ENCODE results near the gene MMUT.

Gene MMUT

GRCh38 chr6:49504666-49505065 lies 41.6 kb upstream of the MMUT start:
- TF ChIP-seq TCF12 (IDR thresholded peaks at IDR 0.05; ENCODE audit: low read depth) (no peak), NFIC (IDR thresholded peaks at IDR 0.05) (no peak), ZBTB7A (IDR thresholded peaks at IDR 0.05; ENCODE audit: low read depth) (no peak), YY1 (IDR thresholded peaks at IDR 0.05; ENCODE audit: low read depth) (no peak), EP300 (IDR thresholded peaks at IDR 0.05; ENCODE audit: borderline replicate concordance) (no peak), RAD21 (IDR thresholded peaks at IDR 0.05; ENCODE audit: low read depth) (no peak), TEAD4 (IDR thresholded peaks at IDR 0.05) (no peak), TAF1 (IDR thresholded peaks at IDR 0.05; ENCODE audit: low read depth) (no peak), REST (IDR thresholded peaks at IDR 0.05; ENCODE audit: low read depth) (no peak), CEBPB (IDR thresholded peaks at IDR 0.05) (no peak), EGR1 (IDR thresholded peaks at IDR 0.05) (no peak), CREB1 (IDR thresholded peaks at IDR 0.05; ENCODE audit: low read depth) (no peak), FOXM1 (IDR thresholded peaks at IDR 0.05; ENCODE audit: borderline replicate concordance, low read depth) (no peak)
- TF ChIP-seq, protein P1, sequence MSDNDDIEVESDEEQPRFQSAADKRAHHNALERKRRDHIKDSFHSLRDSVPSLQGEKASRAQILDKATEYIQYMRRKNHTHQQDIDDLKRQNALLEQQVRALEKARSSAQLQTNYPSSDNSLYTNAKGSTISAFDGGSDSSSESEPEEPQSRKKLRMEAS (IDR thresholded peaks at IDR 0.05): no peak
- TF ChIP-seq, protein P2, sequence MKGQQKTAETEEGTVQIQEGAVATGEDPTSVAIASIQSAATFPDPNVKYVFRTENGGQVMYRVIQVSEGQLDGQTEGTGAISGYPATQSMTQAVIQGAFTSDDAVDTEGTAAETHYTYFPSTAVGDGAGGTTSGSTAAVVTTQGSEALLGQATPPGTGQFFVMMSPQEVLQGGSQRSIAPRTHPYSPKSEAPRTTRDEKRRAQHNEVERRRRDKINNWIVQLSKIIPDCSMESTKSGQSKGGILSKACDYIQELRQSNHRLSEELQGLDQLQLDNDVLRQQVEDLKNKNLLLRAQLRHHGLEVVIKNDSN (IDR thresholded peaks at IDR 0.05): no peak

GRCh38 chr6:49499623-49500022 lies 36.6 kb upstream of the MMUT start, which contains the start of gene GLYATL3:
Gene GLYATL3 (plus strand): TSS chr6:49499923. CDS start chr6:49511991, 12,068 bp downstream.
- no peak for TF ChIP-seq ZBTB7A (IDR thresholded peaks at IDR 0.05; ENCODE audit: low read depth)
- TF ChIP-seq EGR1 (IDR thresholded peaks at IDR 0.05): no peak
- TF ChIP-seq, protein P2 (IDR thresholded peaks at IDR 0.05): no peak
- no peak for TF ChIP-seq TEAD4 (IDR thresholded peaks at IDR 0.05)
- no peak for TF ChIP-seq FOXM1 (IDR thresholded peaks at IDR 0.05; ENCODE audit: borderline replicate concordance, low read depth)
- no peak for TF ChIP-seq RAD21 (IDR thresholded peaks at IDR 0.05; ENCODE audit: low read depth)
- TF ChIP-seq, protein P1 (IDR thresholded peaks at IDR 0.05): no peak
- no peak for TF ChIP-seq CREB1 (IDR thresholded peaks at IDR 0.05; ENCODE audit: low read depth)
- TF ChIP-seq REST (IDR thresholded peaks at IDR 0.05; ENCODE audit: low read depth): no peak
- no peak for TF ChIP-seq CEBPB (IDR thresholded peaks at IDR 0.05)
- TF ChIP-seq TCF12 (IDR thresholded peaks at IDR 0.05; ENCODE audit: low read depth): no peak

DNA sequence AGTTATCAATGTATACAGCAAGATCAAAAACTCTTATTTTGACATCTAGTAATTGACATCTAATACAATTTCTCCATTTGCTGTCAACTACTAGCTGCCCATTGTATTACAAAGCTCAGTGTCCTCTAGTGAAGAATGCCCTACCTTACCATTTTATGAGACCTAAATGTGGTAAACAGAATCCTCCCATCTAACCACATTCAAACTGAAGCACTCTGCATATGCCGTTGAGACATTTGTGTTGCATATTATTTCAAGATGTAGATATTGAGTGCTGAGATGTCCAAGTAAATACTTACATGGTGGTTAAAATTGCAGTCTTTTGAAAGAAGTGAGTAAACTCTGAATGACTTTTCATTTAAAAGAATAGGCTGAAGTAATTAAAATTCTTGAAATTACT lies 36.1 kb upstream of the MMUT start:
- no peak for TF ChIP-seq RAD21 (IDR thresholded peaks at IDR 0.05; ENCODE audit: low read depth)
- no peak for TF ChIP-seq FOXM1 (IDR thresholded peaks at IDR 0.05; ENCODE audit: borderline replicate concordance, low read depth)
- TF ChIP-seq REST (IDR thresholded peaks at IDR 0.05; ENCODE audit: low read depth): no peak
- TF ChIP-seq EGR1 (IDR thresholded peaks at IDR 0.05): no peak
- no peak for TF ChIP-seq CEBPB (IDR thresholded peaks at IDR 0.05)
- TF ChIP-seq YY1 (IDR thresholded peaks at IDR 0.05; ENCODE audit: low read depth): no peak
- no peak for TF ChIP-seq TCF12 (IDR thresholded peaks at IDR 0.05; ENCODE audit: low read depth)
- no peak for TF ChIP-seq ZBTB7A (IDR thresholded peaks at IDR 0.05; ENCODE audit: low read depth)

DNA sequence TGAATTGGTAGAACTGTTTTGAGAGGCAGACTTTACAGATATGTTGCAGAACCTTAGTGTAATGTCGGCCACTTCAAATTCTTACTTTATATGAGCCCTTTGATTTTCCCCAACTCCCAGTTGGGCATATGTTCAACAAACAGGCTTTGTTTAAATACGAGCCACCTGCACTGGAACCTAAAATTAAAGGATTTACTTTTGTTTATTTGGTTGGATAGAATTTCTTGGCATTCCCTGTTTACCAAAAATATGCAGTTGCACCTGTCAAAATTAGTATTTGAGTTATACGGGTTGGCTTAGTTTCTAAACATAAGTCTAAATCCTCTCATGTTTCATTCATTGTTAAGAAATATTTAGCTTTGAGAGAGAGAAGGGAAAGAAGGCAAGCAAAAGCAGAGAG lies 34.3 kb upstream of the MMUT start:
- TF ChIP-seq TEAD4 (IDR thresholded peaks at IDR 0.05) (peak; percentile 58), TAF1 (IDR thresholded peaks at IDR 0.05; ENCODE audit: low read depth) (no peak), EP300 (IDR thresholded peaks at IDR 0.05; ENCODE audit: borderline replicate concordance) (peak; percentile 66; the same call in 1 of the 2 replicates), RAD21 (IDR thresholded peaks at IDR 0.05; ENCODE audit: low read depth) (no peak), ZBTB7A (IDR thresholded peaks at IDR 0.05; ENCODE audit: low read depth) (no peak), FOXM1 (IDR thresholded peaks at IDR 0.05; ENCODE audit: borderline replicate concordance, low read depth) (peak; percentile 39; the same call in 1 of the 2 replicates), NFIC (IDR thresholded peaks at IDR 0.05) (peak; percentile 65), TCF12 (IDR thresholded peaks at IDR 0.05; ENCODE audit: low read depth) (peak; percentile 77)

Data from Ishikawa (cell line).